MCF 10A (cell line): Measurements from ENCODE around the gene KCNJ10. TPM values are rescaled to one million over a fixed set of nuclear protein-coding genes. Genes with fewer than 3 reads are reported as not detected.

Source experiments
- BruUV-seq: library from RNA; stranded (reverse); fragments of 400-500 nt; replicated peaks from 2 replicates; lab custom pipeline; 2021; lab: Mats Ljungman, UMichigan
- CTCF ChIA-PET: fragments of 300-600 bp; sonication (Branson Sonifier 250); formaldehyde crosslinking; extraction: SDS; loops from one replicate; lab custom pipeline; 2021; ENCODE audit warnings: antibody characterized with exemption, inconsistent platforms; lab: Yijun Ruan, JAX
- POLR2A ChIA-PET: fragments of 300-600, 350-650 bp; sonication (Branson Sonifier 250); formaldehyde crosslinking; extraction: SDS; loops from one replicate; lab custom pipeline; 2020; ENCODE audit warnings: antibody characterized with exemption, inconsistent platforms; lab: Yijun Ruan, JAX
- DNase-seq: peaks from one replicate; pipeline ENCODE4 v3.0.0-alpha.2; 2018; ENCODE audit not compliant: unreplicated experiment
- H3K27ac Mint-ChIP-seq: one replicate; pipeline ENCODE4 v1.8.0; 2022; ENCODE audit warnings: mild to moderate bottlenecking, low read depth, mixed read lengths; ENCODE audit not compliant: unreplicated experiment
- H3K27me3 Mint-ChIP-seq: one replicate; pipeline ENCODE4 v1.8.0; 2022; ENCODE audit warnings: mixed read lengths; ENCODE audit not compliant: insufficient read depth, unreplicated experiment
- H3K36me3 Mint-ChIP-seq: one replicate; pipeline ENCODE4 v1.8.0; 2022; ENCODE audit warnings: mild to moderate bottlenecking, moderate library complexity, mixed read lengths; ENCODE audit not compliant: insufficient read depth, unreplicated experiment
- H3K4me1 Mint-ChIP-seq: one replicate; pipeline ENCODE4 v1.8.0; 2022; ENCODE audit warnings: mixed read lengths; ENCODE audit not compliant: insufficient read depth, unreplicated experiment
- H3K4me3 Mint-ChIP-seq: one replicate; pipeline ENCODE4 v1.8.0; 2022; ENCODE audit warnings: mild to moderate bottlenecking, moderate library complexity, mixed read lengths; ENCODE audit not compliant: unreplicated experiment
- H3K9me3 Mint-ChIP-seq: one replicate; pipeline ENCODE4 v1.8.0; 2022; ENCODE audit warnings: mixed read lengths; ENCODE audit not compliant: unreplicated experiment
- CTCF ChIP-seq: fragments of 200-600 bp; IDR thresholded peaks from one replicate; pipeline ENCODE4 v1.8.0; 2022; ENCODE audit warnings: antibody characterized with exemption, mild to moderate bottlenecking; ENCODE audit not compliant: unreplicated experiment
- intact Hi-C: fragments of 100-400 bp; cut with micrococcal nuclease; formaldehyde crosslinking; loops from 2 replicates; pipeline ENCODE4 v1.14.1; 2022
- total RNA-seq: library from RNA; stranded (reverse); gene quantifications from 2 replicates; pipeline ENCODE4 v1.2.3, GENCODE V29; 2022

KCNJ10 gene
- total RNA-seq, 1 experiment from 2014 or later: not detected

- Mint-ChIP-seq H3K36me3 (peaks cover 15% of the 10 kb centered on the region), H3K27me3 (no peaks in the 10 kb centered on the region), H3K9me3 (no peaks in the 10 kb centered on the region), H3K27ac (peak overlapping the region; percentile 85), H3K4me1 (peaks cover 19% of the 10 kb centered on the region), H3K4me3 (no peak overlapping the region)
- no peak for DNase-seq
- POLR2A ChIA-PET: no interaction called here
- no TSS peak for BruUV-seq
- TF ChIP-seq CTCF: no peak
- intact Hi-C loops: no loop called here
- CTCF ChIA-PET: interaction anchor here (1.8 to 37.7 kb wide), 2 partner anchors 34 to 127 kb away, joined by 5 to 1546 read pairs; partner anchors contain the start of genes KCNJ10 and KCNJ9
These were observed 22.6 kb upstream of the KCNJ10 start for GRCh38 chr1:160092366-160093068.

GRCh38 chr1:160091666-160092223 lies 21.8 kb upstream of the KCNJ10 start:
- intact Hi-C loops: no loop called here
- peaks cover 11% of the 10 kb centered on the region for H3K4me1 Mint-ChIP-seq
- TF ChIP-seq CTCF: no peak
- no TSS peak for BruUV-seq
- H3K27me3 Mint-ChIP-seq: no peaks in the 10 kb centered on the region
- peak overlapping the region; percentile 85 for H3K27ac Mint-ChIP-seq
- CTCF ChIA-PET: interaction anchor here (0.5 to 37.7 kb wide), 4 partner anchors 33 to 875 kb away, joined by 3 to 1546 read pairs (median 4); partner anchors contain the start of genes KCNJ10 and KCNJ9
- POLR2A ChIA-PET: no interaction called here
- no peaks in the 10 kb centered on the region for H3K9me3 Mint-ChIP-seq
- H3K36me3 Mint-ChIP-seq: peaks cover 15% of the 10 kb centered on the region
- H3K4me3 Mint-ChIP-seq: no peak overlapping the region
- DNase-seq: no peak

GRCh38 chr1:160090760-160091159 lies 20.8 kb upstream of the KCNJ10 start:
- no peak overlapping the region for H3K4me3 Mint-ChIP-seq
- ChIA-PET POLR2A (no interaction called here), CTCF (interaction anchor here (0.9 to 37.7 kb wide), 3 partner anchors 32 to 196 kb away, joined by 4 to 1546 read pairs (median 6); partner anchors contain the start of genes KCNJ10 and KCNJ9)
- peaks cover 4% of the 10 kb centered on the region for H3K4me1 Mint-ChIP-seq
- peaks cover 15% of the 10 kb centered on the region for H3K36me3 Mint-ChIP-seq
- no peak for DNase-seq
- H3K9me3 Mint-ChIP-seq: no peaks in the 10 kb centered on the region
- TF ChIP-seq CTCF: no peak
- H3K27ac Mint-ChIP-seq: no peak overlapping the region
- no peaks in the 10 kb centered on the region for H3K27me3 Mint-ChIP-seq
- no TSS peak for BruUV-seq
- intact Hi-C loops: no loop called here

GRCh38 chr1:160089883-160090282 lies 19.9 kb upstream of the KCNJ10 start:
- ChIA-PET POLR2A (no interaction called here), CTCF (interaction anchor here (1.6 to 37.7 kb wide), 2 partner anchors 12 to 31 kb away, joined by 4 to 1546 read pairs; partner anchors contain the start of genes KCNJ10 and KCNJ9)
- Mint-ChIP-seq H3K27ac (no peak overlapping the region), H3K4me1 (peaks cover 5% of the 10 kb centered on the region), H3K36me3 (peaks cover 15% of the 10 kb centered on the region), H3K9me3 (no peaks in the 10 kb centered on the region), H3K27me3 (no peaks in the 10 kb centered on the region), H3K4me3 (no peak overlapping the region)
- BruUV-seq: no TSS peak
- intact Hi-C loops: no loop called here
- DNase-seq: no peak
- no peak for TF ChIP-seq CTCF
